Measurements from ENCODE around the gene CLEC16A. TPM values are rescaled to one million over a fixed set of nuclear protein-coding genes. Genes with fewer than 3 reads are reported as not detected.

CLEC16A gene
- total and polyA plus RNA-seq, 7 experiments from 2014 or later = 14.7 to 38.2 (median 31.8) TPM

DNA sequence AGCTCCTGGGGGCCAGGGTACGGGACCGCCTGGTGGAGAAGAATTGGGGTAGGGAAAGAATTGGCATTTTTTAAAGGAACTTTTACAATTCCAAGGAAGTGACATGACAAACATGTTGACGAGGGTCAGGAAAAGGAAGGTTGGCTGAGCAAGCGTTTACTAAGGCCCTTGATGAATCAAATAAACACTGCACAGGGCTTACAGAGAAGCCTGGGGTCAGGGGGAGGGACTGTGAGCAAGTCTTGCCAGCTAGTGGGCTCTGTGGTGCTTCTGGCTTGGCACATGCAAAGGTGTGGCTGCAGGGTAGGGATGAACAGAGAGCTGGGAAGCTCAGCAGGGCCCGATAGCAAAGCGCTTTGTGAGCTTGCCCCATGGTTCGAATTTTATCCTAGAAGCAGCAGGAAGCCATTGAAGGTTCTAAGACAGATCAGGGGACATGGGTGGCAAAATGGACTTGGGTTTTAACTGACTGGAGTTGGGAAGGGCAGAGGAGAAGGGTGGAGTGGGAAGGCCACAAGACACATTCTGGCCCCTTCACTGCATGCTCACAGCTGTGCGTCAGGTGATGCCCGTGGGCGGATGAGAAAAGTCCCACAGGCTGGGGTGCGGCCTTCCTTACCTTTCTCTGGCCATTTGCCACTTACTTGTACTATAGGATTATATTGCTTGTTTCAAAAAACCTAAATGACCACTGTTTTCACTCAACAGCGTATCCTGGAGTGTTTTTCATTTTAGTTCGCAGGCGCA, 193.8 kb downstream of the CLEC16A start:
- peak overlapping the region in 4 of 10 donors; percentile 10 to 33 (median 20) for H3K4me3 Mint-ChIP-seq
- CTCF ChIA-PET = interaction anchor here (1.1 kb wide), 1 partner anchor 80 kb away, joined by 3 read pairs; no protein-coding TSS in a partner anchor
- intact Hi-C loops (cut with micrococcal nuclease) = no loop called here
- H3K36me3 Mint-ChIP-seq = peaks cover 4 to 40% (median 9%) of the 10 kb centered on the region in 5 donors
- H3K27ac Mint-ChIP-seq = peak overlapping the region in 5 of 9 donors; percentile 20 to 75 (median 45)
- POLR2A ChIA-PET = interaction anchor here (1.2 to 2.4 kb wide), 2 partner anchors 86 to 118 kb away, joined by 3 to 10 read pairs; partner anchors contain the start of gene SOCS1
- H3K4me3 ChIP-seq (ENCODE audit: low read length) = no peak overlapping the region
- no peaks in the 10 kb centered on the region for H3K27me3 Mint-ChIP-seq
- no peaks in the 10 kb centered on the region for H3K36me3 ChIP-seq (ENCODE audit: control insufficient read depth in 2 of 3, insufficient read depth in 3 of 3, low read length in 3 of 3)
- no peak for ATAC-seq
- H3K9me3 ChIP-seq (ENCODE audit: control insufficient read depth in 2 of 3, low read length in 3 of 3) = no peaks in the 10 kb centered on the region
- H3K9me3 Mint-ChIP-seq = no peaks in the 10 kb centered on the region
- no peak overlapping the region for H3K27ac ChIP-seq (ENCODE audit: low read depth, low read length)
- H3K4me1 Mint-ChIP-seq = peaks cover 25 to 70% (median 58%) of the 10 kb centered on the region in 7 donors
- no peaks in the 10 kb centered on the region for H3K27me3 ChIP-seq (ENCODE audit: control insufficient read depth in 2 of 2, insufficient read depth in 2 of 2, low read length in 2 of 2)
- DNase-seq = no peak
- peaks cover 0 to 33% of the 10 kb centered on the region in 2 donors for H3K4me1 ChIP-seq (ENCODE audit: control insufficient read depth in 2 of 2, insufficient read depth in 2 of 2, low read length in 2 of 2)

DNA sequence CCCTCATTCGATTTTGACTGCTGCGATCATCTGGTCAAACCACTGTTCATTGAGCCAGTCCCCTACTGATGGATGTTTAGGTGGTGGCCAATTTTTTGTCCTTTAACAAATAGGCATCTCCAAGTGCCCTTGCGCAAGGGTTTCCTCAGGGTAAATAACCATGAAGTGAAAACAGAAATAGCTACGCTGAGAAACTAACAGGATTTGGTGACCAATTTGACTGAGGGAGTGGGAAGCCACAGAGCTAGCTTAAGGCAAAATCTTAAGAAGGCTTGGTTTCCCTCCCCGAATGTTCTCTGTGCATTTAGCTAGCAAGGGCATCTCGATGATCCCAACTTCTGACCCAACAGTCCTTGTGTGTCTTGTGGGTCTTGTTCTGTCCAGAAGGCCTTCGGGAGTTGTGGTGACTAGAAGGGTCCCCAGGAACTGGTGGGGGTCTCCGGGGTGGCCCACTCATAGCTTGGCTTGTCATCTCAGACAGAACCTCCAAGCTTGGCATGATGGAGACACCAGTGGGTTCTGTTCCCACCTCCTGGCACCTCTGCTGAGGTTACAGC, 194.5 kb downstream of the CLEC16A start:
- no peak overlapping the region for H3K4me3 ChIP-seq (ENCODE audit: low read length)
- intact Hi-C loops (cut with micrococcal nuclease) = no loop called here
- Mint-ChIP-seq H3K4me3 (peak overlapping the region in 7 of 10 donors; percentile 81 to 87 (median 84)), H3K9me3 (no peaks in the 10 kb centered on the region), H3K36me3 (peaks cover 4 to 40% (median 9%) of the 10 kb centered on the region in 5 donors), H3K4me1 (peaks cover 25 to 68% (median 58%) of the 10 kb centered on the region in 7 donors), H3K27ac (peak overlapping the region in 1 of 9 donors; percentile 77), H3K27me3 (no peaks in the 10 kb centered on the region)
- H3K27me3 ChIP-seq (ENCODE audit: control insufficient read depth in 2 of 2, insufficient read depth in 2 of 2, low read length in 2 of 2) = no peaks in the 10 kb centered on the region
- peaks cover 0 to 37% of the 10 kb centered on the region in 2 donors for H3K4me1 ChIP-seq (ENCODE audit: control insufficient read depth in 2 of 2, insufficient read depth in 2 of 2, low read length in 2 of 2)
- DNase-seq = no peak
- H3K27ac ChIP-seq (ENCODE audit: low read depth, low read length) = no peak overlapping the region
- ChIA-PET CTCF (interaction anchor here (1.1 kb wide), 1 partner anchor 80 kb away, joined by 3 read pairs; no protein-coding TSS in a partner anchor), POLR2A (interaction anchor here (1.2 to 2.4 kb wide), 2 partner anchors 86 to 117 kb away, joined by 3 to 10 read pairs; partner anchors contain the start of gene SOCS1)
- no peaks in the 10 kb centered on the region for H3K9me3 ChIP-seq (ENCODE audit: control insufficient read depth in 2 of 3, low read length in 3 of 3)
- H3K36me3 ChIP-seq (ENCODE audit: control insufficient read depth in 2 of 3, insufficient read depth in 3 of 3, low read length in 3 of 3) = no peaks in the 10 kb centered on the region
- no peak for ATAC-seq

- no peak for ATAC-seq
- Mint-ChIP-seq H3K9me3 (no peaks in the 10 kb centered on the region), H3K4me3 (peak overlapping the region; percentile 58 to 87 (median 84)), H3K36me3 (peaks cover 4 to 40% (median 9%) of the 10 kb centered on the region in 5 donors), H3K27me3 (no peaks in the 10 kb centered on the region), H3K27ac (peak overlapping the region; percentile 18 to 87 (median 77)), H3K4me1 (peaks cover 25 to 68% (median 58%) of the 10 kb centered on the region in 7 donors)
- Histone ChIP-seq H3K27ac (ENCODE audit: low read depth, low read length) (no peak overlapping the region), H3K4me3 (ENCODE audit: low read length) (peak overlapping the region; percentile 11), H3K27me3 (ENCODE audit: control insufficient read depth in 2 of 2, insufficient read depth in 2 of 2, low read length in 2 of 2) (no peaks in the 10 kb centered on the region), H3K9me3 (ENCODE audit: control insufficient read depth in 2 of 3, low read length in 3 of 3) (no peaks in the 10 kb centered on the region), H3K4me1 (ENCODE audit: control insufficient read depth in 2 of 2, insufficient read depth in 2 of 2, low read length in 2 of 2) (peaks cover 0 to 37% of the 10 kb centered on the region in 2 donors), H3K36me3 (ENCODE audit: control insufficient read depth in 2 of 3, insufficient read depth in 3 of 3, low read length in 3 of 3) (no peaks in the 10 kb centered on the region)
- ChIA-PET POLR2A (interaction anchor here (0.6 to 2.4 kb wide), 3 partner anchors 85 to 116 kb away, joined by 3 to 10 read pairs (median 3); partner anchors contain the start of gene SOCS1), CTCF (interaction anchor here (1.1 kb wide), 1 partner anchor 79 kb away, joined by 3 read pairs; no protein-coding TSS in a partner anchor)
- intact Hi-C loops (cut with micrococcal nuclease) = loop anchor here in 1 of 2 donors (1.0 kb wide), 1 partner anchor 25 kb away; no protein-coding TSS in a partner anchor
- no peak for DNase-seq
Observed at GRCh38 chr16:11139326-11140097, 195.1 kb downstream of the CLEC16A start.

DNA sequence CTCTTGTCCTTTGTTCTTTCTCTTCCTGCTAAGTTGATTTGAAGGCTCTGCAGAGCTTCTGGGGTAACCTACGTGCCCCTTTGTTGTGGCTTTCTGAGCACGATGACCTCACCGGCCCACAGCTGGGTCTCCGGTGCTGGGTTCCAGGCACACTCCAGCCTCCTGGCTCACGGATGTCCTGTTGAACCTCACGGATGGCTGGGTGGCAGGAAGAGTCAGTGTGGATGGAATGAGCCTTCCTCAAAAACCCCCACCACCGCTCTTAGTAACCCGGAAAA, 195.7 kb downstream of the CLEC16A start:
- peak overlapping the region; percentile 58 to 87 (median 84) for H3K4me3 Mint-ChIP-seq
- H3K4me1 Mint-ChIP-seq = peaks cover 25 to 68% (median 58%) of the 10 kb centered on the region in 7 donors
- H3K9me3 Mint-ChIP-seq = no peaks in the 10 kb centered on the region
- ChIA-PET POLR2A (interaction anchor here (0.6 to 2.4 kb wide), 2 partner anchors 112 to 116 kb away, joined by 3 to 10 read pairs; partner anchors contain the start of gene SOCS1), CTCF (no interaction called here)
- H3K4me1 ChIP-seq (ENCODE audit: control insufficient read depth in 2 of 2, insufficient read depth in 2 of 2, low read length in 2 of 2) = peaks cover 0 to 37% of the 10 kb centered on the region in 2 donors
- peak overlapping the region in 8 of 9 donors; percentile 75 to 87 (median 78) for H3K27ac Mint-ChIP-seq
- DNase-seq (peak in 8 of 9 donors; percentile 19 to 62 (median 49)), ATAC-seq (peak; percentile 71)
- peaks cover 4 to 36% (median 8%) of the 10 kb centered on the region in 5 donors for H3K36me3 Mint-ChIP-seq
- peak overlapping the region; percentile 11 for H3K4me3 ChIP-seq (ENCODE audit: low read length)
- intact Hi-C loops (cut with micrococcal nuclease) = loop anchor here in 1 of 2 donors (1.0 kb wide), 1 partner anchor 26 kb away; no protein-coding TSS in a partner anchor
- H3K9me3 ChIP-seq (ENCODE audit: control insufficient read depth in 2 of 3, low read length in 3 of 3) = no peaks in the 10 kb centered on the region
- H3K27me3 ChIP-seq (ENCODE audit: control insufficient read depth in 2 of 2, insufficient read depth in 2 of 2, low read length in 2 of 2) = no peaks in the 10 kb centered on the region
- no peaks in the 10 kb centered on the region for H3K27me3 Mint-ChIP-seq
- no peaks in the 10 kb centered on the region for H3K36me3 ChIP-seq (ENCODE audit: control insufficient read depth in 2 of 3, insufficient read depth in 3 of 3, low read length in 3 of 3)
- peak overlapping the region; percentile 18 for H3K27ac ChIP-seq (ENCODE audit: low read depth, low read length)

GRCh38 chr16:11140466-11140865, 196.1 kb downstream of the CLEC16A start:
- Mint-ChIP-seq H3K4me3 (peak overlapping the region; percentile 56 to 87 (median 84)), H3K4me1 (peaks cover 25 to 68% (median 58%) of the 10 kb centered on the region in 7 donors), H3K36me3 (peaks cover 4 to 34% (median 8%) of the 10 kb centered on the region in 5 donors), H3K27ac (peak overlapping the region; percentile 70 to 87 (median 77)), H3K27me3 (no peaks in the 10 kb centered on the region), H3K9me3 (no peaks in the 10 kb centered on the region)
- Histone ChIP-seq H3K4me3 (ENCODE audit: low read length) (peak overlapping the region; percentile 11), H3K36me3 (ENCODE audit: control insufficient read depth in 2 of 3, insufficient read depth in 3 of 3, low read length in 3 of 3) (no peaks in the 10 kb centered on the region), H3K27me3 (ENCODE audit: control insufficient read depth in 2 of 2, insufficient read depth in 2 of 2, low read length in 2 of 2) (no peaks in the 10 kb centered on the region), H3K9me3 (ENCODE audit: control insufficient read depth in 2 of 3, low read length in 3 of 3) (no peaks in the 10 kb centered on the region), H3K4me1 (ENCODE audit: control insufficient read depth in 2 of 2, insufficient read depth in 2 of 2, low read length in 2 of 2) (peaks cover 0 to 37% of the 10 kb centered on the region in 2 donors), H3K27ac (ENCODE audit: low read depth, low read length) (no peak overlapping the region)
- intact Hi-C loops (cut with micrococcal nuclease) = loop anchor here in 1 of 2 donors (1.0 kb wide), 1 partner anchor 26 kb away; no protein-coding TSS in a partner anchor
- ATAC-seq (no peak), DNase-seq (no peak)
- ChIA-PET CTCF (no interaction called here), POLR2A (interaction anchor here (0.6 to 2.4 kb wide), 2 partner anchors 111 to 115 kb away, joined by 3 to 10 read pairs; partner anchors contain the start of gene SOCS1)

- intact Hi-C loops (cut with micrococcal nuclease) = loop anchor here in 1 of 2 donors (1.0 kb wide), 1 partner anchor 27 kb away; no protein-coding TSS in a partner anchor
- Histone ChIP-seq H3K27me3 (ENCODE audit: control insufficient read depth in 2 of 2, insufficient read depth in 2 of 2, low read length in 2 of 2) (no peaks in the 10 kb centered on the region), H3K4me3 (ENCODE audit: low read length) (no peak overlapping the region), H3K4me1 (ENCODE audit: control insufficient read depth in 2 of 2, insufficient read depth in 2 of 2, low read length in 2 of 2) (peaks cover 0 to 37% of the 10 kb centered on the region in 2 donors), H3K36me3 (ENCODE audit: control insufficient read depth in 2 of 3, insufficient read depth in 3 of 3, low read length in 3 of 3) (no peaks in the 10 kb centered on the region), H3K27ac (ENCODE audit: low read depth, low read length) (no peak overlapping the region), H3K9me3 (ENCODE audit: control insufficient read depth in 2 of 3, low read length in 3 of 3) (no peaks in the 10 kb centered on the region)
- DNase-seq (no peak), ATAC-seq (no peak)
- ChIA-PET POLR2A (interaction anchor here (2.4 kb wide), 1 partner anchor 115 kb away, joined by 10 read pairs; the partner anchor contains the start of gene SOCS1), CTCF (no interaction called here)
- peak overlapping the region in 4 of 10 donors; percentile 83 to 86 (median 84) for H3K4me3 Mint-ChIP-seq
- H3K9me3 Mint-ChIP-seq = no peaks in the 10 kb centered on the region
- no peaks in the 10 kb centered on the region for H3K27me3 Mint-ChIP-seq
- peaks cover 4 to 30% (median 6%) of the 10 kb centered on the region in 5 donors for H3K36me3 Mint-ChIP-seq
- peaks cover 23 to 64% (median 54%) of the 10 kb centered on the region in 7 donors for H3K4me1 Mint-ChIP-seq
- peak overlapping the region in 5 of 9 donors; percentile 12 to 87 (median 77) for H3K27ac Mint-ChIP-seq
Observed at GRCh38 chr16:11140867-11141266, 196.5 kb downstream of the CLEC16A start.
